Activated T-helper 17 cell treated with anti-CD3 and anti-CD28 coated beads, Interleukin-2, amount 50 U/mL, for 72 hours (primary cell): ENCODE measurements around the gene ZBED4. TPM values are rescaled to one million over a fixed set of nuclear protein-coding genes. Genes with fewer than 3 reads are reported as not detected.

ENCODE experiments used
- ATAC-seq: fragments of 150-1000 bp; cut with Tn5 transposase; replicated peaks from 2 replicates; pipeline ENCODE4 v1.10.0; 2021; ENCODE audit warnings: mild to moderate bottlenecking, moderate library complexity
- H3K27ac Mint-ChIP-seq: one replicate; pipeline ENCODE4 v1.8.0; 2022; ENCODE audit warnings: mixed read lengths
- H3K27me3 Mint-ChIP-seq: one replicate; pipeline ENCODE4 v1.8.0; 2022; ENCODE audit warnings: mixed read lengths
- H3K36me3 Mint-ChIP-seq: one replicate; pipeline ENCODE4 v1.8.0; 2022; ENCODE audit warnings: low read depth, mild to moderate bottlenecking, mixed read lengths
- H3K4me1 Mint-ChIP-seq: one replicate; pipeline ENCODE4 v1.8.0; 2022; ENCODE audit warnings: mixed read lengths
- H3K4me3 Mint-ChIP-seq: one replicate; pipeline ENCODE4 v1.8.0; 2022; ENCODE audit warnings: mild to moderate bottlenecking, mixed read lengths
- H3K9me3 Mint-ChIP-seq: one replicate; pipeline ENCODE4 v1.8.0; 2022; ENCODE audit warnings: mixed read lengths
- total RNA-seq, 2 donors: library from RNA; stranded (reverse); gene quantifications; one replicate each; pipeline ENCODE4 v1.2.3, GENCODE V29; 2022

Gene ZBED4
- total RNA-seq, 2 donors from 2014 or later, result 27.1 to 28.5 TPM

DNA sequence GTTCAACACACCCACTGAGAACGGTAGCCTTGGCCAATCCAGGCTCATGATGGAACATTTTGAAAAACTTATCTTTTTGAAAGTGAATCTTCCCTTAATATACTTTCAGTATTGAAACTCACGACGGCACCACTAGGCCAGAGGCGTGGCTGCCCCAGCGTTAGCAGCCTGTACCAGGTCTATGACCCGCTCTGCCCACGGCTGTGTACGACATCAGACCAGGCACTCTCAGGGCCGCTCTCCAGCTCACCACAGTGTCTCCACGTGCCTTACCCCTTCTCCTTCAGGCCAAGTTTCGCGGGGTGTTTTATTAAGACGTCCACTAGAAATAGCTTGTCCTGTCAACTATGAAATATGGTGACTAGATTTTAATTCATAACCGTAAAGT lies 33.4 kb downstream of the ZBED4 start:
- no peak overlapping the region for H3K27ac Mint-ChIP-seq
- no peaks in the 10 kb centered on the region for H3K27me3 Mint-ChIP-seq
- H3K4me1 Mint-ChIP-seq, result peaks cover 10% of the 10 kb centered on the region
- no peak overlapping the region for H3K4me3 Mint-ChIP-seq
- peaks cover 87% of the 10 kb centered on the region for H3K36me3 Mint-ChIP-seq
- ATAC-seq, result no peak
- H3K9me3 Mint-ChIP-seq, result no peaks in the 10 kb centered on the region

DNA sequence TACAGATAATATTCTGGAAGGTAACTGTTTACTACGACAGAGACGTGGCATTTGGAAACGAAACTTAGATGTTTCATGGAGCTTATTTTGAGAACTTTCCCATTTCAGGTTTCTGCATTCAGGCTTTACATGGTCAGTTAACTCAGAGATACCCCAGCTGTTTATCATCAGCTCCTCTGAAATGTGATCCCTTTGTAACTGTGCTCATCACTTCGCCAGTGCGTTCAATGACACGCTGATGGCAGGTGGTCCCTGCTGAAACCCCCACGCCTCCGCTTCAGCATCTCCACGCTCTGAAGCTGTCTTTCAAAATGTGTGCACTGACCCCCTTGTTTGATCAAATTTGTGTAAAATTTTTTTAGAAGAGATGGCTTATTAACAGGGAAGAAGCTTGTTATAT lies 34.1 kb downstream of the ZBED4 start:
- no peaks in the 10 kb centered on the region for H3K27me3 Mint-ChIP-seq
- H3K4me3 Mint-ChIP-seq, result no peak overlapping the region
- H3K36me3 Mint-ChIP-seq, result peaks cover 93% of the 10 kb centered on the region
- H3K27ac Mint-ChIP-seq, result no peak overlapping the region
- peaks cover 6% of the 10 kb centered on the region for H3K4me1 Mint-ChIP-seq
- H3K9me3 Mint-ChIP-seq, result no peaks in the 10 kb centered on the region
- no peak for ATAC-seq

GRCh38 chr22:49889071-49889470 lies 35.4 kb downstream of the ZBED4 start:
- Mint-ChIP-seq H3K4me3 (no peak overlapping the region), H3K36me3 (peaks cover 87% of the 10 kb centered on the region), H3K4me1 (peaks cover 6% of the 10 kb centered on the region), H3K9me3 (no peaks in the 10 kb centered on the region), H3K27ac (no peak overlapping the region), H3K27me3 (no peaks in the 10 kb centered on the region)
- ATAC-seq, result no peak

- no peak overlapping the region for H3K4me3 Mint-ChIP-seq
- H3K9me3 Mint-ChIP-seq, result no peaks in the 10 kb centered on the region
- H3K4me1 Mint-ChIP-seq, result peaks cover 9% of the 10 kb centered on the region
- no peak overlapping the region for H3K27ac Mint-ChIP-seq
- H3K36me3 Mint-ChIP-seq, result peaks cover 71% of the 10 kb centered on the region
- no peak for ATAC-seq
- no peaks in the 10 kb centered on the region for H3K27me3 Mint-ChIP-seq
These were observed 38.7 kb downstream of the ZBED4 start for GRCh38 chr22:49892226-49892899.

GRCh38 chr22:49893025-49893424 lies 39.4 kb downstream of the ZBED4 start:
- no peaks in the 10 kb centered on the region for H3K27me3 Mint-ChIP-seq
- H3K9me3 Mint-ChIP-seq, result no peaks in the 10 kb centered on the region
- H3K27ac Mint-ChIP-seq, result no peak overlapping the region
- peaks cover 65% of the 10 kb centered on the region for H3K36me3 Mint-ChIP-seq
- no peak overlapping the region for H3K4me3 Mint-ChIP-seq
- no peak for ATAC-seq
- H3K4me1 Mint-ChIP-seq, result peaks cover 9% of the 10 kb centered on the region

DNA sequence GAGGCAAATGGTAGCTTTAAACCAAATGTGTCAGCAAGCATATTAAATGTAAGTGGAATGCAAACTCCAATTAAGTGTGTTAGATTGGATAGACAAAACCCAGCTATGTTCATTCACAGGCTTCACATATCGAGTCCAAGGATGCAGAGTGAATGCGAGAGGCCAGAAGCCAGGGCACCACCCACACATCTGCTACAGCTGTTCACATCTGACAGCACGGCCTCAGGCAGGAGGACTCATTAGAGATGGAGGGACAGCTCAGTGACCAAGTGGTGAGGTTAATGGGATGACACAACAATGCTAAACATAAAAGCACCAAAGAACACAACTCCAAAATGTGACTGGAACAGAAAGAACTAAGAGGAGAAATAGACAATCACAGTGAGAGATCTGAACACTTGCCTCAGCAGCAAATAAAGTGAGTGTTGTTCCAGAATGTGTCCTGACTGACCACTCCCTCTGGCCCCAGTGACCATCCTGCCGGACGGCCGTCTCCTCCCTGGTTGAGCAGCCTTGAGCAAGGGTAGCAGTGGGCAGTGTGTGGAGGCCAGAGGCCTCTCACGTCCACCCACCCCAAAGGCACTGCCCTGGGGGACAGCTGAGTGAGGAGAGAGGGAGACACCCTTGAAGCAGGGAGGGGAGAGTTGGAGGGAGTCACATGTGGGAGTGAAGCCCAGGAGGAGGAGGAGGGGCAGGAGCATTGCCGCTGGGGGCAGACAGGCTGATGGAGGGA lies 40.8 kb downstream of the ZBED4 start:
- Mint-ChIP-seq H3K4me1 (peaks cover 9% of the 10 kb centered on the region), H3K36me3 (peaks cover 50% of the 10 kb centered on the region), H3K27me3 (no peaks in the 10 kb centered on the region), H3K4me3 (no peak overlapping the region), H3K9me3 (no peaks in the 10 kb centered on the region), H3K27ac (peak overlapping the region; percentile 58)
- ATAC-seq, result no peak

- peaks cover 46% of the 10 kb centered on the region for H3K36me3 Mint-ChIP-seq
- peak overlapping the region; percentile 50 for H3K27ac Mint-ChIP-seq
- H3K27me3 Mint-ChIP-seq, result no peaks in the 10 kb centered on the region
- no peak for ATAC-seq
- no peak overlapping the region for H3K4me3 Mint-ChIP-seq
- H3K9me3 Mint-ChIP-seq, result no peaks in the 10 kb centered on the region
- H3K4me1 Mint-ChIP-seq, result peaks cover 11% of the 10 kb centered on the region
These were observed 42.6 kb downstream of the ZBED4 start for GRCh38 chr22:49896201-49896600.

- Mint-ChIP-seq H3K27ac (no peak overlapping the region), H3K9me3 (no peaks in the 10 kb centered on the region), H3K4me1 (peaks cover 11% of the 10 kb centered on the region), H3K27me3 (no peaks in the 10 kb centered on the region), H3K4me3 (no peak overlapping the region), H3K36me3 (peaks cover 44% of the 10 kb centered on the region)
- ATAC-seq, result no peak
These were observed 43.5 kb downstream of the ZBED4 start for GRCh38 chr22:49897015-49897684.

DNA sequence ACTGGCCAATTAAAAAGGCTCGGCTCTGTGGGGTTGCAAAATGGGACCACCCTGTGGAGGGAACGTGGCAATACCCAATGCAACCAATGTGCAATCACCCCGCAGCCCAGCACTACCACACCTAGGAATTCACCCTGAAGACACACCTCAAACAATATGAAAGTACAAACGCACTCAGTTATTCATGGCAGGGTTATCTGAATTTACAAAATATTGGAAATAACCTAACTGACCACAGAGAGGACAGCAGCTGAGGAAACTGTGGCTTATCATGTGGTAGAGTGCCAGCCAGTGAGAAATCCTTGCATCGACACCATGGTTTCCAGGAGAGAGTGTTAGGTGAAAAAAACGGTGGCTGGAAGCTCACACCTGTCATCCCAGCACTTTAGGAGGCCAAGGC lies 45.9 kb downstream of the ZBED4 start:
- peaks cover 41% of the 10 kb centered on the region for H3K36me3 Mint-ChIP-seq
- no peak for ATAC-seq
- peaks cover 10% of the 10 kb centered on the region for H3K4me1 Mint-ChIP-seq
- no peaks in the 10 kb centered on the region for H3K9me3 Mint-ChIP-seq
- no peaks in the 10 kb centered on the region for H3K27me3 Mint-ChIP-seq
- no peak overlapping the region for H3K27ac Mint-ChIP-seq
- no peak overlapping the region for H3K4me3 Mint-ChIP-seq

DNA sequence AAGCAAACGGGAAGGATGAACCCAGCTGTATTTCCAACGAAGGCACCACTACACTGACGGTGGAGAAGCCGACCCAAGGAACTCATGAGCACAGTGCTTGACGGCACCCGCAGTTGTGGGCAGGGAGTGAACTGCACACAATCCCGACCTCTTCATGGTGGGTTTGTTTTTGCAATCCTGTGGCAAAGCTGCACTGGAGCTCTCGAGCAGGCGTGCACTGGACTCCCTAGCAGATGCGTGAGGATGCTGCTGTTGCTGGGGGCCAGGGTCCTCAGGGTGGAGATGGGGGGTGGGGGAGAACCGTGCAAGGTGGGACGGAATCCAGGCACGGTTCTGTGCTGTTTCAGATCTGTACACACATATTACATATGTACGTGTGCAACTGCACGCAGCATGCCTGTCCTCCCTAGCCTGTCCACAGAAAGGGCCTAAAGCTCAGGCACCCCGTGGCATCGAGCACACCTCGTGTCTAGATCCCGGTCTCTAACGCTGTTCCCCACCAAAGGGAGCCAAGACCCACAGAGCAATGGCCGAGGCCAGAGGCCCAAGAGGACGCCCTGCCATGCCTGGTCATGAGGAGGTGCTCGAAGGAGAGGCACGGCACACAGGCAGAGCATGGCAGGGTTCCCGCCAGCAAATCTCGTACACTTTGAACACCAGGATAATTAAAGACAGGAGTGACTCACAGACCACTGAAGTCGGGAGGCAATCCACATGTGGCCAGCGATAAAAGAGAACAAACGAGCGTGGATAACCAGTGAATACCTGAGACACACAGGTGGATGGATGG lies 47.0 kb downstream of the ZBED4 start:
- peaks cover 44% of the 10 kb centered on the region for H3K36me3 Mint-ChIP-seq
- ATAC-seq, result no peak
- H3K27me3 Mint-ChIP-seq, result no peaks in the 10 kb centered on the region
- H3K27ac Mint-ChIP-seq, result no peak overlapping the region
- no peak overlapping the region for H3K4me3 Mint-ChIP-seq
- peaks cover 11% of the 10 kb centered on the region for H3K4me1 Mint-ChIP-seq
- no peaks in the 10 kb centered on the region for H3K9me3 Mint-ChIP-seq

- H3K27ac Mint-ChIP-seq, result no peak overlapping the region
- H3K4me3 Mint-ChIP-seq, result no peak overlapping the region
- H3K27me3 Mint-ChIP-seq, result no peaks in the 10 kb centered on the region
- H3K36me3 Mint-ChIP-seq, result peaks cover 46% of the 10 kb centered on the region
- no peaks in the 10 kb centered on the region for H3K9me3 Mint-ChIP-seq
- peaks cover 12% of the 10 kb centered on the region for H3K4me1 Mint-ChIP-seq
- ATAC-seq, result no peak
These were observed 47.8 kb downstream of the ZBED4 start for GRCh38 chr22:49901457-49901856.

DNA sequence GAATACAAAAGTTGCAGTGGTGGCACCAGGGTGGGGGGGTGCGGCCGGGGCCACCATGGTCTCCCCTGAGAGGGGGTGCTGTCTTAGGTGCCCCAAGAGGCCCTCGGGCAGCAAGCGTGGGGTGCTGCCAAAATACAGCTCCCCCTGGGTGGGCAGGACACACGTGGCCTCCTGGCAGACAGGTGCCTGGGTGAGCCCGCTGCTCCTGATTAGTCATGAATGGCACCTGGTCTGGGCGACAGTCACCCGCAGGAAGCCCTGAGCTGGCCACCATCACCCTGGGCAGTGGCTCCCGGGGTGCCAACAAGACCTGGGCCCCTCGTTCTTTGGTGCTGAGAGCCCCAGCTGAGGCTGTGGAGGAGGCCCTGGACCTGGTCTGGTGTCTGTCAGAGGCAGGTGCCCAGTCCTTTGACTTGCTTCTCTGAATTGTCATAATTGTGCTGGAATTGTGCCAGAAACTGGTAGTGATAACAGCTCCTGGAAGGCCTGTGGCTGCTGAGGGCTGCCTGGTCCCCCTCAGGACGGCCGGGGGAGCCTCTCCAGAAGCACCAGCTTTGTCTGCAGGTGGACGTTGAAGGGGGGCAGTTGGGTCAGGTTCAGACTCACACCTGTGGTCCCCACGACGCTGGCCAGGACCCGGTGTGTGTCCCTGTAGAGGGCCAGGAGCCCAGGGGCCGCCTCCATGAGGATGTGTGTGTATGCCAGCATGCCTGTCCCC lies 49.8 kb downstream of the ZBED4 start:
- Mint-ChIP-seq H3K27ac (no peak overlapping the region), H3K36me3 (peaks cover 54% of the 10 kb centered on the region), H3K9me3 (no peaks in the 10 kb centered on the region), H3K4me3 (no peak overlapping the region), H3K4me1 (peaks cover 12% of the 10 kb centered on the region), H3K27me3 (no peaks in the 10 kb centered on the region)
- no peak for ATAC-seq

- Mint-ChIP-seq H3K27ac (no peak overlapping the region), H3K4me3 (no peak overlapping the region), H3K36me3 (peaks cover 60% of the 10 kb centered on the region), H3K4me1 (peaks cover 12% of the 10 kb centered on the region), H3K9me3 (no peaks in the 10 kb centered on the region), H3K27me3 (no peaks in the 10 kb centered on the region)
- ATAC-seq, result no peak
These were observed 50.4 kb downstream of the ZBED4 start for GRCh38 chr22:49904040-49904369.

GRCh38 chr22:49905465-49905864 lies 51.8 kb downstream of the ZBED4 start:
- Mint-ChIP-seq H3K27me3 (no peaks in the 10 kb centered on the region), H3K4me3 (no peak overlapping the region), H3K27ac (peak overlapping the region; percentile 63), H3K36me3 (peaks cover 64% of the 10 kb centered on the region), H3K9me3 (no peaks in the 10 kb centered on the region), H3K4me1 (peaks cover 12% of the 10 kb centered on the region)
- ATAC-seq, result no peak
